Retinal pigment epithelial cell (primary cell): Measurements from ENCODE around the gene PTMA.

Source experiments
- DNase-seq: peaks from one replicate; pipeline ENCODE4 v3.0.0-alpha.2; 2010; ENCODE audit warnings: low read depth
- H3K4me3 ChIP-seq: 2 replicates; pipeline ENCODE4 v1.5.1; 2011; ENCODE audit warnings: mild to moderate bottlenecking, low read length, control low read depth, moderate library complexity
- TF ChIP-seq, protein P1 (sequence below): conservative IDR thresholded peaks from 2 replicates; pipeline ENCODE4 v1.5.1; 2011; ENCODE audit warnings: low read depth, low read length, control low read depth, inconsistent platforms

Gene PTMA

DNA sequence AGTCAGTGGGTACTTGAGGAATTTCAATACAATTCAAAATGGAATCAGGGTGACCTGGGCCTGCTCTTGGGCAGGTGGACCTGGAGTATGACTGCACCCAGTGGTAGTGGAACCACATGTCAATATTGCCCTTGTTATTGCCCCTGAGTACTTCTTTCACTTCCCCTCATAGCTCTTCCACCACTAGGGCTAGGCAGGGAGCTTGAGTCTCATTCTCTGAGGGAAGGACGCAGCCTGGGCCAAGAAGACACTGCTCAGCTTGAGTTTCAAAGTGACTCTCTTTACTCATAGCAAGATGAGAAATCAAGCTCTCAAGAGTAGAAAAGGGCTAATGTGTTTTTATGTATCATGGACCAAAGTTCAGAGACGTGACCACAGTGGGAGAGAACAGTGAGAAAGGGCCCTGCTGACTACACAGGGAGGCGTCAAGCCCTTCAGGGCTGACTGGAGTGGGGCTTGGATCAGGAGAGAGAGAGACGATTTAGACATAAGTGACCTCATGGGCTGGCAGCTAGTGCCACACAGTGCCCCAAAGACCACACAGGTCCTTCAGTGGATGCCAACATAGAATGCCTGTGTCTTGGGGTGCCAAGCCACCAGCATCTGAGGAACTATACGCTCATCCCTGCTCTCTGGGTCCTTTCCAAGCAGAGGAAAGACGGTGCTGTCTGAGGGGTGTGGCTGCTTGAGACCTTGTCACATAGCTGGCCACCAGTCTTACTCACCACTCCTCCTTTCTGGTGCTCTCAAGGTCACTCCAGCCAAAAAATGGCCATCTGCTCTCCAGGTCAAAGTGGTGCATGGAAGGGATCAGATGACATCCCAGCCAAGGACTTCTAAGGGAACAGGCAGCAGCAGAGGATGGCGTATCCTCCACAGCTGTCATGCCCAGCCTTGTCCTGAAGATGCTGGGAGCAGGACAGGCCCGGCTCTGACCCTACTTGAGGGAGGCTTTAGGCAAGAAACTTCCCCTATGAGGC is 13.0 kb downstream of the PTMA start:
- H3K4me3 ChIP-seq = no peak overlapping the region
- no peak for DNase-seq

GRCh38 chr2:231722721-231723307 is 14.5 kb downstream of the PTMA start:
- TF ChIP-seq, protein P1, sequence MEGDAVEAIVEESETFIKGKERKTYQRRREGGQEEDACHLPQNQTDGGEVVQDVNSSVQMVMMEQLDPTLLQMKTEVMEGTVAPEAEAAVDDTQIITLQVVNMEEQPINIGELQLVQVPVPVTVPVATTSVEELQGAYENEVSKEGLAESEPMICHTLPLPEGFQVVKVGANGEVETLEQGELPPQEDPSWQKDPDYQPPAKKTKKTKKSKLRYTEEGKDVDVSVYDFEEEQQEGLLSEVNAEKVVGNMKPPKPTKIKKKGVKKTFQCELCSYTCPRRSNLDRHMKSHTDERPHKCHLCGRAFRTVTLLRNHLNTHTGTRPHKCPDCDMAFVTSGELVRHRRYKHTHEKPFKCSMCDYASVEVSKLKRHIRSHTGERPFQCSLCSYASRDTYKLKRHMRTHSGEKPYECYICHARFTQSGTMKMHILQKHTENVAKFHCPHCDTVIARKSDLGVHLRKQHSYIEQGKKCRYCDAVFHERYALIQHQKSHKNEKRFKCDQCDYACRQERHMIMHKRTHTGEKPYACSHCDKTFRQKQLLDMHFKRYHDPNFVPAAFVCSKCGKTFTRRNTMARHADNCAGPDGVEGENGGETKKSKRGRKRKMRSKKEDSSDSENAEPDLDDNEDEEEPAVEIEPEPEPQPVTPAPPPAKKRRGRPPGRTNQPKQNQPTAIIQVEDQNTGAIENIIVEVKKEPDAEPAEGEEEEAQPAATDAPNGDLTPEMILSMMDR = no peak
- H3K4me3 ChIP-seq = no peak overlapping the region
- DNase-seq = no peak

More for the DNA sequence above, 13.0 kb downstream of the PTMA start:
- TF ChIP-seq, protein P1 = no peak

- no peak for DNase-seq
- no peak overlapping the region for H3K4me3 ChIP-seq
- TF ChIP-seq, protein P1 = no peak
Observed at GRCh38 chr2:231725476-231725875, 17.2 kb downstream of the PTMA start.

GRCh38 chr2:231726276-231726675 is 18.0 kb downstream of the PTMA start:
- TF ChIP-seq, protein P1 = no peak
- DNase-seq = no peak
- no peak overlapping the region for H3K4me3 ChIP-seq

GRCh38 chr2:231727621-231728020 is 19.3 kb downstream of the PTMA start:
- TF ChIP-seq, protein P1 = no peak
- no peak overlapping the region for H3K4me3 ChIP-seq

GRCh38 chr2:231732604-231733003 is 24.3 kb downstream of the PTMA start:
- no peak overlapping the region for H3K4me3 ChIP-seq
- DNase-seq = no peak
- TF ChIP-seq, protein P1 = no peak

More at GRCh38 chr2:231727621-231728020, 19.3 kb downstream of the PTMA start:
- no peak for DNase-seq
